GM23338 (cell line): ENCODE results near the gene ENTR1. TPM values are rescaled to one million over a fixed set of nuclear protein-coding genes. Genes with fewer than 3 reads are reported as not detected.

ENCODE experiments used
- ATAC-seq: fragments of 200-7000 bp; cut with Tn5 transposase; 3 replicates; pipeline ENCODE4 v1.9.1; 2020
- DNase-seq: peaks from one replicate; pipeline ENCODE4 v3.0.0-alpha.2; 2015; ENCODE audit warnings: low spot score
- H2AFZ ChIP-seq: fragments of 200-600 bp; sonication (generic); 2 replicates; pipeline ENCODE4 v1.8.0; 2016; ENCODE audit warnings: antibody characterized with exemption, mild to moderate bottlenecking, moderate library complexity
- H3F3A ChIP-seq: fragments of 200-600 bp; sonication (generic); replicated peaks from 2 replicates; pipeline ENCODE4 v1.8.0; 2017; ENCODE audit warnings: antibody characterized with exemption, mixed run types, low read depth
- H3K27ac ChIP-seq: fragments of 200-600 bp; sonication (generic); 2 replicates; pipeline ENCODE4 v1.6.1; 2016; ENCODE audit warnings: low read depth
- H3K27me3 ChIP-seq: fragments of 200-600 bp; sonication (generic); 2 replicates; pipeline ENCODE4 v1.8.0; 2016; ENCODE audit warnings: mild to moderate bottlenecking, mixed run types, moderate library complexity; ENCODE audit not compliant: insufficient read depth
- H3K36me3 ChIP-seq: fragments of 200-600 bp; sonication (generic); 2 replicates; pipeline ENCODE4 v1.8.0; 2016; ENCODE audit warnings: mild to moderate bottlenecking; ENCODE audit not compliant: insufficient read depth
- H3K4me1 ChIP-seq: fragments of 200-600 bp; sonication (generic); 2 replicates; pipeline ENCODE4 v1.8.0; 2016; ENCODE audit warnings: mild to moderate bottlenecking, moderate library complexity; ENCODE audit not compliant: insufficient read depth
- H3K4me2 ChIP-seq: fragments of 200-600 bp; sonication (generic); 2 replicates; pipeline ENCODE4 v1.7.1; 2017; ENCODE audit warnings: mixed run types
- H3K4me3 ChIP-seq: fragments of 200-600 bp; sonication (generic); 2 replicates; pipeline ENCODE4 v1.6.1; 2016; ENCODE audit warnings: mixed run types
- H3K79me2 ChIP-seq: fragments of 200-600 bp; sonication (generic); replicated peaks from 2 replicates; pipeline ENCODE4 v1.8.0; 2017; ENCODE audit warnings: mild to moderate bottlenecking; ENCODE audit not compliant: insufficient read depth
- H3K9me2 ChIP-seq: fragments of 200-600 bp; sonication (generic); 2 replicates; pipeline ENCODE4 v1.8.0; 2017; ENCODE audit not compliant: insufficient read depth
- H4K20me1 ChIP-seq: fragments of 200-600 bp; sonication (generic); replicated peaks from 2 replicates; pipeline ENCODE4 v1.8.0; 2017; ENCODE audit warnings: mild to moderate bottlenecking; ENCODE audit not compliant: insufficient read depth
- H3K27ac Mint-ChIP-seq: 2 replicates; pipeline ENCODE4 v1.8.0; 2020; ENCODE audit warnings: inconsistent platforms, mild to moderate bottlenecking, moderate library complexity, mixed read lengths
- H3K27me3 Mint-ChIP-seq: 3 replicates; pipeline ENCODE4 v1.8.0; 2022; ENCODE audit warnings: low read depth, mild to moderate bottlenecking, moderate library complexity, mixed read lengths, inconsistent platforms; ENCODE audit not compliant: insufficient read depth, poor library complexity
- H3K36me3 Mint-ChIP-seq: 3 replicates; pipeline ENCODE4 v1.8.0; 2021; ENCODE audit warnings: low read depth, mild to moderate bottlenecking, inconsistent platforms, moderate library complexity, mixed read lengths
- H3K4me1 Mint-ChIP-seq: 3 replicates; pipeline ENCODE4 v1.8.0; 2020; ENCODE audit warnings: mild to moderate bottlenecking, inconsistent platforms, mixed read lengths
- H3K4me3 Mint-ChIP-seq: 3 replicates; pipeline ENCODE4 v1.8.0; 2021; ENCODE audit warnings: moderate library complexity, mild to moderate bottlenecking, inconsistent platforms, mixed read lengths
- H3K9me3 Mint-ChIP-seq: 3 replicates; pipeline ENCODE4 v1.8.0; 2020; ENCODE audit warnings: moderate library complexity, mild to moderate bottlenecking, inconsistent platforms, mixed read lengths
- CREB1 ChIP-seq: fragments of 250-450 bp; sonication (Bioruptor Pico); IDR thresholded peaks from 2 replicates; pipeline ENCODE4 v1.5.0; 2020; ENCODE audit warnings: low read depth, mild to moderate bottlenecking, moderate library complexity
- EZH2 ChIP-seq: fragments of 200-600 bp; sonication (generic); IDR thresholded peaks from one replicate; pipeline ENCODE4 v1.8.0; 2017; ENCODE audit warnings: antibody characterized with exemption, mild to moderate bottlenecking, low read depth; ENCODE audit not compliant: unreplicated experiment
- EZH2phosphoT487 ChIP-seq: fragments of 200-600 bp; sonication (generic); IDR thresholded peaks from one replicate; pipeline ENCODE4 v1.8.1; 2018; ENCODE audit warnings: antibody characterized with exemption; ENCODE audit not compliant: unreplicated experiment
- JUNB ChIP-seq: IDR thresholded peaks from one replicate; pipeline ENCODE4 v1.6.1; 2016; ENCODE audit warnings: antibody characterized with exemption; ENCODE audit not compliant: unreplicated experiment
- NANOG ChIP-seq: IDR thresholded peaks from 2 replicates; pipeline ENCODE4 v1.6.1; 2016; ENCODE audit warnings: antibody characterized with exemption, borderline replicate concordance
- POLR2AphosphoS5 ChIP-seq: IDR thresholded peaks from 2 replicates; pipeline ENCODE4 v1.6.1; 2016; ENCODE audit warnings: antibody characterized with exemption, low read depth
- STAT1 ChIP-seq: IDR thresholded peaks from one replicate; pipeline ENCODE4 v1.6.1; 2016; ENCODE audit warnings: antibody characterized with exemption; ENCODE audit not compliant: unreplicated experiment
- ZNF114 ChIP-seq: fragments of 250-450 bp; sonication (Bioruptor Pico); IDR thresholded peaks from 2 replicates; pipeline ENCODE4 v1.5.0; 2020; ENCODE audit warnings: mild to moderate bottlenecking, moderate library complexity
- ZNF331 ChIP-seq: fragments of 250-450 bp; sonication (Bioruptor Pico); IDR thresholded peaks from 2 replicates; pipeline ENCODE4 v1.5.0; 2020; ENCODE audit warnings: low read depth, mild to moderate bottlenecking, moderate library complexity
- polyA plus RNA-seq: library from polyadenylated mRNA; unstranded; fragments of >200 nt; fragmentation: Nextera tagmentation; extraction: Ambion mirVana; gene quantifications from 2 replicates; pipeline ENCODE4 v1.2.1, GENCODE V29; 2016
- total RNA-seq: library from RNA; depleted of rRNA; stranded (reverse); fragments of >200 nt; shearing (Covaris generic); gene quantifications from 2 replicates; pipeline ENCODE4 v1.2.3, GENCODE V29; 2014
- TF ChIP-seq, protein P1 (sequence below): IDR thresholded peaks from 2 replicates; pipeline ENCODE4 v1.6.1; 2016; ENCODE audit warnings: antibody characterized with exemption
- TF ChIP-seq, protein P2 (sequence below), 2 experiments: fragments of 200-600 bp in 1 of 2; sonication (generic) in 1 of 2; conservative IDR thresholded peaks; 2 replicates each; pipeline versions ENCODE4 v1.5.1 to v1.6.1; 2016 to 2017; ENCODE audit warnings: antibody characterized with exemption in 2 of 2, low read depth in 2 of 2, mild to moderate bottlenecking in 2 of 2, moderate library complexity in 1 of 2
- TF ChIP-seq, protein P3 (sequence below): fragments of 250-450 bp; sonication (Bioruptor Pico); IDR thresholded peaks from 2 replicates; pipeline ENCODE4 v1.5.0; 2020; ENCODE audit warnings: mild to moderate bottlenecking, moderate library complexity
- TF ChIP-seq, protein P4 (sequence below): IDR thresholded peaks from one replicate; pipeline ENCODE4 v1.6.1; 2018; ENCODE audit warnings: antibody characterized with exemption; ENCODE audit not compliant: unreplicated experiment

ENTR1 gene
- total and polyA plus RNA-seq, 2 experiments from 2014 or later, result 25.6 to 91.9 TPM

DNA sequence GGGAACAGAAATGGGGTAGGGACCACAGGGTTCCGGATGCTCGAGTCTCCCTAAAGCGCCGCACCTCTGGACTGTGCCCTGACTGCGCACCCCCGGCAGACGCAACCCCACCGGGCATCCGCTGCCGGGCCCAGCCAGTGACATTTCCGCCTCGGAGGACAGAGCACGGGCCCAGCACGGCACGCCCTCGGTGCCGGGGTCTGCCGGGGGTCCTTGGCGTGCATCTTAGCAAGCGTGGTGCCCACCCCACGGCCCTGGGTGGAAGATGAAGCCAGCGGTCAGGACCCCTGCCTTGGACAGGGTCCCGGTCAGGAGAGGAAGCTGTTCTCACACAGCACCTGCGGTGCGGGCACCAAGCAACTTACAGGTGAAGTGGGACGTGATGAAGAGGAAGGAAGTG is 22.2 kb upstream of the ENTR1 start:
- no peaks in the 10 kb centered on the region for H3K9me2 ChIP-seq

More for the DNA sequence above, 22.2 kb upstream of the ENTR1 start:
- Mint-ChIP-seq H3K9me3 (no peaks in the 10 kb centered on the region), H3K36me3 (peaks cover 3% of the 10 kb centered on the region), H3K27ac (no peak overlapping the region), H3K4me1 (peaks cover 11% of the 10 kb centered on the region), H3K4me3 (no peak overlapping the region), H3K27me3 (peaks cover 8% of the 10 kb centered on the region)
- Histone ChIP-seq H3K36me3 (no peaks in the 10 kb centered on the region), H3K4me3 (no peak overlapping the region), H3K79me2 (peaks cover 19% of the 10 kb centered on the region), H4K20me1 (peaks cover 11% of the 10 kb centered on the region; the same call in 1 of the 2 replicates), H3K4me1 (no peaks in the 10 kb centered on the region), H3F3A (no peaks in the 10 kb centered on the region), H2AFZ (no peak overlapping the region), H3K4me2 (no peak overlapping the region), H3K27ac (no peak overlapping the region), H3K27me3 (no peaks in the 10 kb centered on the region)
- DNase-seq (no peak), ATAC-seq (no peak)
- TF ChIP-seq, protein P1, sequence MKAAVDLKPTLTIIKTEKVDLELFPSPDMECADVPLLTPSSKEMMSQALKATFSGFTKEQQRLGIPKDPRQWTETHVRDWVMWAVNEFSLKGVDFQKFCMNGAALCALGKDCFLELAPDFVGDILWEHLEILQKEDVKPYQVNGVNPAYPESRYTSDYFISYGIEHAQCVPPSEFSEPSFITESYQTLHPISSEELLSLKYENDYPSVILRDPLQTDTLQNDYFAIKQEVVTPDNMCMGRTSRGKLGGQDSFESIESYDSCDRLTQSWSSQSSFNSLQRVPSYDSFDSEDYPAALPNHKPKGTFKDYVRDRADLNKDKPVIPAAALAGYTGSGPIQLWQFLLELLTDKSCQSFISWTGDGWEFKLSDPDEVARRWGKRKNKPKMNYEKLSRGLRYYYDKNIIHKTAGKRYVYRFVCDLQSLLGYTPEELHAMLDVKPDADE, result no peak
- TF ChIP-seq, protein P2, sequence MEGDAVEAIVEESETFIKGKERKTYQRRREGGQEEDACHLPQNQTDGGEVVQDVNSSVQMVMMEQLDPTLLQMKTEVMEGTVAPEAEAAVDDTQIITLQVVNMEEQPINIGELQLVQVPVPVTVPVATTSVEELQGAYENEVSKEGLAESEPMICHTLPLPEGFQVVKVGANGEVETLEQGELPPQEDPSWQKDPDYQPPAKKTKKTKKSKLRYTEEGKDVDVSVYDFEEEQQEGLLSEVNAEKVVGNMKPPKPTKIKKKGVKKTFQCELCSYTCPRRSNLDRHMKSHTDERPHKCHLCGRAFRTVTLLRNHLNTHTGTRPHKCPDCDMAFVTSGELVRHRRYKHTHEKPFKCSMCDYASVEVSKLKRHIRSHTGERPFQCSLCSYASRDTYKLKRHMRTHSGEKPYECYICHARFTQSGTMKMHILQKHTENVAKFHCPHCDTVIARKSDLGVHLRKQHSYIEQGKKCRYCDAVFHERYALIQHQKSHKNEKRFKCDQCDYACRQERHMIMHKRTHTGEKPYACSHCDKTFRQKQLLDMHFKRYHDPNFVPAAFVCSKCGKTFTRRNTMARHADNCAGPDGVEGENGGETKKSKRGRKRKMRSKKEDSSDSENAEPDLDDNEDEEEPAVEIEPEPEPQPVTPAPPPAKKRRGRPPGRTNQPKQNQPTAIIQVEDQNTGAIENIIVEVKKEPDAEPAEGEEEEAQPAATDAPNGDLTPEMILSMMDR (conservative IDR thresholded peaks at IDR 0.05; ENCODE audit: low read depth in 2 of 2), result no peak
- TF ChIP-seq, protein P3, sequence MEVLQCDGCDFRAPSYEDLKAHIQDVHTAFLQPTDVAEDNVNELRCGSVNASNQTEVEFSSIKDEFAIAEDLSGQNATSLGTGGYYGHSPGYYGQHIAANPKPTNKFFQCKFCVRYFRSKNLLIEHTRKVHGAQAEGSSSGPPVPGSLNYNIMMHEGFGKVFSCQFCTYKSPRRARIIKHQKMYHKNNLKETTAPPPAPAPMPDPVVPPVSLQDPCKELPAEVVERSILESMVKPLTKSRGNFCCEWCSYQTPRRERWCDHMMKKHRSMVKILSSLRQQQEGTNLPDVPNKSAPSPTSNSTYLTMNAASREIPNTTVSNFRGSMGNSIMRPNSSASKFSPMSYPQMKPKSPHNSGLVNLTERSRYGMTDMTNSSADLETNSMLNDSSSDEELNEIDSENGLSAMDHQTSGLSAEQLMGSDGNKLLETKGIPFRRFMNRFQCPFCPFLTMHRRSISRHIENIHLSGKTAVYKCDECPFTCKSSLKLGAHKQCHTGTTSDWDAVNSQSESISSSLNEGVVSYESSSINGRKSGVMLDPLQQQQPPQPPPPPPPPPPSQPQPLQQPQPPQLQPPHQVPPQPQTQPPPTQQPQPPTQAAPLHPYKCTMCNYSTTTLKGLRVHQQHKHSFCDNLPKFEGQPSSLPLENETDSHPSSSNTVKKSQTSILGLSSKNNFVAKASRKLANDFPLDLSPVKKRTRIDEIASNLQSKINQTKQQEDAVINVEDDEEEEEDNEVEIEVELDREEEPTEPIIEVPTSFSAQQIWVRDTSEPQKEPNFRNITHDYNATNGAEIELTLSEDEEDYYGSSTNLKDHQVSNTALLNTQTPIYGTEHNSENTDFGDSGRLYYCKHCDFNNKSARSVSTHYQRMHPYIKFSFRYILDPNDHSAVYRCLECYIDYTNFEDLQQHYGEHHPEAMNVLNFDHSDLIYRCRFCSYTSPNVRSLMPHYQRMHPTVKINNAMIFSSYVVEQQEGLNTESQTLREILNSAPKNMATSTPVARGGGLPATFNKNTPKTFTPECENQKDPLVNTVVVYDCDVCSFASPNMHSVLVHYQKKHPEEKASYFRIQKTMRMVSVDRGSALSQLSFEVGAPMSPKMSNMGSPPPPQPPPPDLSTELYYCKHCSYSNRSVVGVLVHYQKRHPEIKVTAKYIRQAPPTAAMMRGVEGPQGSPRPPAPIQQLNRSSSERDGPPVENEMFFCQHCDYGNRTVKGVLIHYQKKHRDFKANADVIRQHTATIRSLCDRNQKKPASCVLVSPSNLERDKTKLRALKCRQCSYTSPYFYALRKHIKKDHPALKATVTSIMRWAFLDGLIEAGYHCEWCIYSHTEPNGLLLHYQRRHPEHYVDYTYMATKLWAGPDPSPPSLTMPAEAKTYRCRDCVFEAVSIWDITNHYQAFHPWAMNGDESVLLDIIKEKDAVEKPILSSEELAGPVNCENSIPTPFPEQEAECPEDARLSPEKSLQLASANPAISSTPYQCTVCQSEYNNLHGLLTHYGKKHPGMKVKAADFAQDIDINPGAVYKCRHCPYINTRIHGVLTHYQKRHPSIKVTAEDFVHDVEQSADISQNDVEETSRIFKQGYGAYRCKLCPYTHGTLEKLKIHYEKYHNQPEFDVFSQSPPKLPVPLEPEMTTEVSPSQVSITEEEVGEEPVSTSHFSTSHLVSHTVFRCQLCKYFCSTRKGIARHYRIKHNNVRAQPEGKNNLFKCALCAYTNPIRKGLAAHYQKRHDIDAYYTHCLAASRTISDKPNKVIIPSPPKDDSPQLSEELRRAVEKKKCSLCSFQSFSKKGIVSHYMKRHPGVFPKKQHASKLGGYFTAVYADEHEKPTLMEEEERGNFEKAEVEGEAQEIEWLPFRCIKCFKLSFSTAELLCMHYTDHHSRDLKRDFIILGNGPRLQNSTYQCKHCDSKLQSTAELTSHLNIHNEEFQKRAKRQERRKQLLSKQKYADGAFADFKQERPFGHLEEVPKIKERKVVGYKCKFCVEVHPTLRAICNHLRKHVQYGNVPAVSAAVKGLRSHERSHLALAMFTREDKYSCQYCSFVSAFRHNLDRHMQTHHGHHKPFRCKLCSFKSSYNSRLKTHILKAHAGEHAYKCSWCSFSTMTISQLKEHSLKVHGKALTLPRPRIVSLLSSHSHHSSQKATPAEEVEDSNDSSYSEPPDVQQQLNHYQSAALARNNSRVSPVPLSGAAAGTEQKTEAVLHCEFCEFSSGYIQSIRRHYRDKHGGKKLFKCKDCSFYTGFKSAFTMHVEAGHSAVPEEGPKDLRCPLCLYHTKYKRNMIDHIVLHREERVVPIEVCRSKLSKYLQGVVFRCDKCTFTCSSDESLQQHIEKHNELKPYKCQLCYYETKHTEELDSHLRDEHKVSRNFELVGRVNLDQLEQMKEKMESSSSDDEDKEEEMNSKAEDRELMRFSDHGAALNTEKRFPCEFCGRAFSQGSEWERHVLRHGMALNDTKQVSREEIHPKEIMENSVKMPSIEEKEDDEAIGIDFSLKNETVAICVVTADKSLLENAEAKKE (CRISPR knock-in tag), result no peak
- TF ChIP-seq EZH2 (no peak), ZNF331 (CRISPR knock-in tag) (no peak), STAT1 (no peak), NANOG (no peak), ZNF114 (CRISPR knock-in tag) (no peak), EZH2phosphoT487 (no peak), JUNB (no peak), CREB1 (CRISPR knock-in tag) (no peak), POLR2AphosphoS5 (no peak)
- TF ChIP-seq, protein P4, sequence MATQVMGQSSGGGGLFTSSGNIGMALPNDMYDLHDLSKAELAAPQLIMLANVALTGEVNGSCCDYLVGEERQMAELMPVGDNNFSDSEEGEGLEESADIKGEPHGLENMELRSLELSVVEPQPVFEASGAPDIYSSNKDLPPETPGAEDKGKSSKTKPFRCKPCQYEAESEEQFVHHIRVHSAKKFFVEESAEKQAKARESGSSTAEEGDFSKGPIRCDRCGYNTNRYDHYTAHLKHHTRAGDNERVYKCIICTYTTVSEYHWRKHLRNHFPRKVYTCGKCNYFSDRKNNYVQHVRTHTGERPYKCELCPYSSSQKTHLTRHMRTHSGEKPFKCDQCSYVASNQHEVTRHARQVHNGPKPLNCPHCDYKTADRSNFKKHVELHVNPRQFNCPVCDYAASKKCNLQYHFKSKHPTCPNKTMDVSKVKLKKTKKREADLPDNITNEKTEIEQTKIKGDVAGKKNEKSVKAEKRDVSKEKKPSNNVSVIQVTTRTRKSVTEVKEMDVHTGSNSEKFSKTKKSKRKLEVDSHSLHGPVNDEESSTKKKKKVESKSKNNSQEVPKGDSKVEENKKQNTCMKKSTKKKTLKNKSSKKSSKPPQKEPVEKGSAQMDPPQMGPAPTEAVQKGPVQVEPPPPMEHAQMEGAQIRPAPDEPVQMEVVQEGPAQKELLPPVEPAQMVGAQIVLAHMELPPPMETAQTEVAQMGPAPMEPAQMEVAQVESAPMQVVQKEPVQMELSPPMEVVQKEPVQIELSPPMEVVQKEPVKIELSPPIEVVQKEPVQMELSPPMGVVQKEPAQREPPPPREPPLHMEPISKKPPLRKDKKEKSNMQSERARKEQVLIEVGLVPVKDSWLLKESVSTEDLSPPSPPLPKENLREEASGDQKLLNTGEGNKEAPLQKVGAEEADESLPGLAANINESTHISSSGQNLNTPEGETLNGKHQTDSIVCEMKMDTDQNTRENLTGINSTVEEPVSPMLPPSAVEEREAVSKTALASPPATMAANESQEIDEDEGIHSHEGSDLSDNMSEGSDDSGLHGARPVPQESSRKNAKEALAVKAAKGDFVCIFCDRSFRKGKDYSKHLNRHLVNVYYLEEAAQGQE, result no peak
